GM12864 (cell line): ENCODE data around the gene ADGRA1.

Experiments used
- DNase-seq: peaks from one replicate; pipeline ENCODE4 v3.0.0-alpha.2; 2011; ENCODE audit warnings: low read depth
- H3K4me3 ChIP-seq: 2 replicates; pipeline ENCODE4 v1.5.1; 2011; ENCODE audit warnings: mild to moderate bottlenecking, low read depth, low read length, control low read depth
- CTCF ChIP-seq: IDR thresholded peaks from 2 replicates; pipeline ENCODE4 v1.5.1; 2011; ENCODE audit warnings: low read depth, mild to moderate bottlenecking, moderate library complexity, low read length, control low read depth, inconsistent platforms; ENCODE audit errors: missing control alignments

The ADGRA1 gene

GRCh38 chr10:133060881-133061280, 26.8 kb upstream of the ADGRA1 start:
- no peak for TF ChIP-seq CTCF
- no peak for DNase-seq
- no peak overlapping the region for H3K4me3 ChIP-seq

- no peak for DNase-seq
- no peak for TF ChIP-seq CTCF
- no peak overlapping the region for H3K4me3 ChIP-seq
These were observed 26.3 kb upstream of the ADGRA1 start for GRCh38 chr10:133061296-133062038.

- DNase-seq, result no peak
These were observed 25.6 kb upstream of the ADGRA1 start for GRCh38 chr10:133062085-133062484.

GRCh38 chr10:133062635-133063034, 25.1 kb upstream of the ADGRA1 start:
- DNase-seq, result no peak
- H3K4me3 ChIP-seq, result no peak overlapping the region
- no peak for TF ChIP-seq CTCF

More at GRCh38 chr10:133062085-133062484, 25.6 kb upstream of the ADGRA1 start:
- H3K4me3 ChIP-seq, result no peak overlapping the region
- no peak for TF ChIP-seq CTCF

GRCh38 chr10:133067149-133068105, 20.3 kb upstream of the ADGRA1 start:
- no peak for TF ChIP-seq CTCF
- H3K4me3 ChIP-seq, result no peak overlapping the region
- no peak for DNase-seq

GRCh38 chr10:133068111-133069032, 19.4 kb upstream of the ADGRA1 start:
- no peak overlapping the region for H3K4me3 ChIP-seq
- no peak for DNase-seq
- no peak for TF ChIP-seq CTCF
